Measurements from ENCODE around the gene SCFD2. TPM values are rescaled to one million over a fixed set of nuclear protein-coding genes. Genes with fewer than 3 reads are reported as not detected.
"Not testable (repeated sequence)": the region's sequence is repeated elsewhere in the genome, so short reads cannot be mapped to it uniquely, and the experiment has no call there.

Gene SCFD2
- total and polyA plus RNA-seq, 4 donors = 4.3 to 28.8 (median 7.4) TPM

GRCh38 chr4:53059256-53059655 is 306.6 kb downstream of the SCFD2 start (continued):
- TF ChIP-seq, protein P1, sequence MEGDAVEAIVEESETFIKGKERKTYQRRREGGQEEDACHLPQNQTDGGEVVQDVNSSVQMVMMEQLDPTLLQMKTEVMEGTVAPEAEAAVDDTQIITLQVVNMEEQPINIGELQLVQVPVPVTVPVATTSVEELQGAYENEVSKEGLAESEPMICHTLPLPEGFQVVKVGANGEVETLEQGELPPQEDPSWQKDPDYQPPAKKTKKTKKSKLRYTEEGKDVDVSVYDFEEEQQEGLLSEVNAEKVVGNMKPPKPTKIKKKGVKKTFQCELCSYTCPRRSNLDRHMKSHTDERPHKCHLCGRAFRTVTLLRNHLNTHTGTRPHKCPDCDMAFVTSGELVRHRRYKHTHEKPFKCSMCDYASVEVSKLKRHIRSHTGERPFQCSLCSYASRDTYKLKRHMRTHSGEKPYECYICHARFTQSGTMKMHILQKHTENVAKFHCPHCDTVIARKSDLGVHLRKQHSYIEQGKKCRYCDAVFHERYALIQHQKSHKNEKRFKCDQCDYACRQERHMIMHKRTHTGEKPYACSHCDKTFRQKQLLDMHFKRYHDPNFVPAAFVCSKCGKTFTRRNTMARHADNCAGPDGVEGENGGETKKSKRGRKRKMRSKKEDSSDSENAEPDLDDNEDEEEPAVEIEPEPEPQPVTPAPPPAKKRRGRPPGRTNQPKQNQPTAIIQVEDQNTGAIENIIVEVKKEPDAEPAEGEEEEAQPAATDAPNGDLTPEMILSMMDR (IDR thresholded peaks at IDR 0.05; ENCODE audit: low read depth, low read length, missing input control) = no peak
- TF ChIP-seq TAF1 (conservative IDR thresholded peaks at IDR 0.05) (no peak), JUND (IDR thresholded peaks at IDR 0.05) (no peak)

GRCh38 chr4:53057679-53058078 is 308.2 kb downstream of the SCFD2 start:
- H3K27ac ChIP-seq (ENCODE audit: low read depth in 1 of 2, low read length in 2 of 2) = no peak overlapping the region
- TF ChIP-seq NR2F2 (IDR thresholded peaks at IDR 0.05) (no peak), SP1 (IDR thresholded peaks at IDR 0.05) (no peak)
- TF ChIP-seq, protein P2, sequence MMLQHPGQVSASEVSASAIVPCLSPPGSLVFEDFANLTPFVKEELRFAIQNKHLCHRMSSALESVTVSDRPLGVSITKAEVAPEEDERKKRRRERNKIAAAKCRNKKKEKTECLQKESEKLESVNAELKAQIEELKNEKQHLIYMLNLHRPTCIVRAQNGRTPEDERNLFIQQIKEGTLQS (IDR thresholded peaks at IDR 0.05) = no peak
- H3K9ac ChIP-seq (ENCODE audit: low read depth in 1 of 2, low read length in 2 of 2) = no peak overlapping the region
- no peak for DNase-seq (ENCODE audit: low spot score)
- H3K4me1 ChIP-seq (ENCODE audit: control insufficient read depth in 4 of 4, insufficient read depth in 4 of 4, low read length in 3 of 4) = no peaks in the 10 kb centered on the region
- WGBS = 91% methylated on average over 3 of the region's 3 CpGs
- no peaks in the 10 kb centered on the region for H3K27me3 ChIP-seq (ENCODE audit: control insufficient read depth in 4 of 4, insufficient read depth in 4 of 4, low read length in 3 of 4)
- H3K4me3 ChIP-seq (ENCODE audit: low read depth in 1 of 3, low read length in 3 of 3) = no peak overlapping the region
- H3K36me3 ChIP-seq (ENCODE audit: control insufficient read depth in 4 of 4, insufficient read depth in 3 of 4, low read depth in 1 of 4, low read length in 3 of 4) = no peaks in the 10 kb centered on the region
- no peaks in the 10 kb centered on the region for H3K9me3 ChIP-seq (ENCODE audit: control insufficient read depth in 4 of 4, low read length in 3 of 4)

DNA sequence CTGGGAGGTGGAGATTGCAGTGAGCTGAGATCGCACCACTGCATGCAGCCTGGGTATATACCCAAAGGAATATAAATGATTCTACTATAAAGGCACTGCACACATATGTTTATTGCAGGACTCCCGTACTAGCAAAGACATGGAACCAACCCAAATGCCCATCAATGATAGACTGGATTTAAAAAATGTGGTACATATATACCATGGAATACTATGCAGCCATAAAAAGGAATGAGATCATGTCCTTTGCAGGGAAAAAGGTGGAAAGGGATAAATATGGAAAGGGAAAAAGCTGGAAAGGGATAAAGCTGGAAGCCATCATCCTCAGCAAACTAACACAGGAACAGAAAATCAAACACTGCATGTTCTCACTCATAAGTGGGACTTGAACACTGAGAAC is 308.8 kb downstream of the SCFD2 start:
- H3K36me3 ChIP-seq (ENCODE audit: control insufficient read depth in 4 of 4, insufficient read depth in 3 of 4, low read depth in 1 of 4, low read length in 3 of 4); DNase-seq (ENCODE audit: low spot score); H3K4me3 ChIP-seq (ENCODE audit: low read depth in 1 of 3, low read length in 3 of 3); H3K4me1 ChIP-seq (ENCODE audit: control insufficient read depth in 4 of 4, insufficient read depth in 4 of 4, low read length in 3 of 4); H3K27me3 ChIP-seq (ENCODE audit: control insufficient read depth in 4 of 4, insufficient read depth in 4 of 4, low read length in 3 of 4); H3K9me3 ChIP-seq (ENCODE audit: control insufficient read depth in 4 of 4, low read length in 3 of 4); H3K9ac ChIP-seq (ENCODE audit: low read depth in 1 of 2, low read length in 2 of 2); H3K27ac ChIP-seq (ENCODE audit: low read depth in 1 of 2, low read length in 2 of 2): not testable (repeated sequence)
- over 99% methylated on average over 2 of the region's 2 CpGs for WGBS

DNA sequence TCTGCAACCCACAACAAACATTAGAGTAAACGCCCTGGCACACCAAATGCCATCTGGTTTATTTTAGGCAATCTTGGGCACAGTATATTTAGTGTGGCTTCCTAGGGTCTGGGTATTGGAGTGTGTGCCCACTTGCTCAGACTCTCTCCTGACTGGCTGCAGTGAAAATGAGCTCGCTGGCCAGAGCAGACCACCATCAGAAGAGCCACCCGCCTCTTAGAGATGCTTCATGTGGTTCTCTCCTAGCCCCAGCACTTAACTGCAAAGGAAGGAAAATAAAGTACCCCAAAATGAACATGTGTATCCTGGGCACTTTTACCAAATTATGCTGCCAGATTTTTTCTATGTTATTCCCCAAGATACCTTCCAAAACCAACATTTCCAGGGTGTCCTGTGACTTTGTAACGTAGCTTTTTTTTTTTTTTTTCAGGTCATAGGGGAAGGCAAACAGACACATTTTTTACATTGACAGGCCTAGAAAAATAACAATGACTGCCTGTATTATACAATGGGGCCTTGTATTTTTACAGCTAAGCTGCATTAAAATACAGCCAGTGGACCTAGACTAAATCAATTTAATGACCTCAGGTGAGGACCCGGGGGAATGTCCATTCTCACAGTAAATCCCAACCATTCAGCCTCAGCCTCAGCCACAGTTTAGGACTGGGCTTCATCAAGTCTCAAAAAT is 310.0 kb downstream of the SCFD2 start:
- H3K4me3 ChIP-seq (ENCODE audit: low read depth in 1 of 3, low read length in 3 of 3) = no peak overlapping the region
- no peaks in the 10 kb centered on the region for H3K36me3 ChIP-seq (ENCODE audit: control insufficient read depth in 4 of 4, insufficient read depth in 3 of 4, low read depth in 1 of 4, low read length in 3 of 4)
- no peak for DNase-seq (ENCODE audit: low spot score)
- TF ChIP-seq RAD21 (IDR thresholded peaks at IDR 0.05) (no peak), SP1 (IDR thresholded peaks at IDR 0.05) (no peak), HNF4A (conservative IDR thresholded peaks at IDR 0.05) (no peak), EGR1 (IDR thresholded peaks at IDR 0.05; ENCODE audit: low read depth in 2 of 2) (no peak), NR2F2 (IDR thresholded peaks at IDR 0.05) (no peak), RXRA (IDR thresholded peaks at IDR 0.05) (no peak), YY1 (IDR thresholded peaks at IDR 0.05) (no peak), MAX (IDR thresholded peaks at IDR 0.05) (no peak), FOXA1 (IDR thresholded peaks at IDR 0.05) (no peak)
- TF ChIP-seq, protein P1 (IDR thresholded peaks at IDR 0.05; ENCODE audit: low read depth, low read length, missing input control) = no peak
- TF ChIP-seq, protein P3, sequence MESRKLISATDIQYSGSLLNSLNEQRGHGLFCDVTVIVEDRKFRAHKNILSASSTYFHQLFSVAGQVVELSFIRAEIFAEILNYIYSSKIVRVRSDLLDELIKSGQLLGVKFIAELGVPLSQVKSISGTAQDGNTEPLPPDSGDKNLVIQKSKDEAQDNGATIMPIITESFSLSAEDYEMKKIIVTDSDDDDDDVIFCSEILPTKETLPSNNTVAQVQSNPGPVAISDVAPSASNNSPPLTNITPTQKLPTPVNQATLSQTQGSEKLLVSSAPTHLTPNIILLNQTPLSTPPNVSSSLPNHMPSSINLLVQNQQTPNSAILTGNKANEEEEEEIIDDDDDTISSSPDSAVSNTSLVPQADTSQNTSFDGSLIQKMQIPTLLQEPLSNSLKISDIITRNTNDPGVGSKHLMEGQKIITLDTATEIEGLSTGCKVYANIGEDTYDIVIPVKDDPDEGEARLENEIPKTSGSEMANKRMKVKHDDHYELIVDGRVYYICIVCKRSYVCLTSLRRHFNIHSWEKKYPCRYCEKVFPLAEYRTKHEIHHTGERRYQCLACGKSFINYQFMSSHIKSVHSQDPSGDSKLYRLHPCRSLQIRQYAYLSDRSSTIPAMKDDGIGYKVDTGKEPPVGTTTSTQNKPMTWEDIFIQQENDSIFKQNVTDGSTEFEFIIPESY (IDR thresholded peaks at IDR 0.05) = no peak
- TF ChIP-seq, protein P4, sequence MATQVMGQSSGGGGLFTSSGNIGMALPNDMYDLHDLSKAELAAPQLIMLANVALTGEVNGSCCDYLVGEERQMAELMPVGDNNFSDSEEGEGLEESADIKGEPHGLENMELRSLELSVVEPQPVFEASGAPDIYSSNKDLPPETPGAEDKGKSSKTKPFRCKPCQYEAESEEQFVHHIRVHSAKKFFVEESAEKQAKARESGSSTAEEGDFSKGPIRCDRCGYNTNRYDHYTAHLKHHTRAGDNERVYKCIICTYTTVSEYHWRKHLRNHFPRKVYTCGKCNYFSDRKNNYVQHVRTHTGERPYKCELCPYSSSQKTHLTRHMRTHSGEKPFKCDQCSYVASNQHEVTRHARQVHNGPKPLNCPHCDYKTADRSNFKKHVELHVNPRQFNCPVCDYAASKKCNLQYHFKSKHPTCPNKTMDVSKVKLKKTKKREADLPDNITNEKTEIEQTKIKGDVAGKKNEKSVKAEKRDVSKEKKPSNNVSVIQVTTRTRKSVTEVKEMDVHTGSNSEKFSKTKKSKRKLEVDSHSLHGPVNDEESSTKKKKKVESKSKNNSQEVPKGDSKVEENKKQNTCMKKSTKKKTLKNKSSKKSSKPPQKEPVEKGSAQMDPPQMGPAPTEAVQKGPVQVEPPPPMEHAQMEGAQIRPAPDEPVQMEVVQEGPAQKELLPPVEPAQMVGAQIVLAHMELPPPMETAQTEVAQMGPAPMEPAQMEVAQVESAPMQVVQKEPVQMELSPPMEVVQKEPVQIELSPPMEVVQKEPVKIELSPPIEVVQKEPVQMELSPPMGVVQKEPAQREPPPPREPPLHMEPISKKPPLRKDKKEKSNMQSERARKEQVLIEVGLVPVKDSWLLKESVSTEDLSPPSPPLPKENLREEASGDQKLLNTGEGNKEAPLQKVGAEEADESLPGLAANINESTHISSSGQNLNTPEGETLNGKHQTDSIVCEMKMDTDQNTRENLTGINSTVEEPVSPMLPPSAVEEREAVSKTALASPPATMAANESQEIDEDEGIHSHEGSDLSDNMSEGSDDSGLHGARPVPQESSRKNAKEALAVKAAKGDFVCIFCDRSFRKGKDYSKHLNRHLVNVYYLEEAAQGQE (IDR thresholded peaks at IDR 0.05) = no peak
- WGBS = 77% methylated on average over 5 of the region's 5 CpGs
- no peaks in the 10 kb centered on the region for H3K4me1 ChIP-seq (ENCODE audit: control insufficient read depth in 4 of 4, insufficient read depth in 4 of 4, low read length in 3 of 4)
- no peaks in the 10 kb centered on the region for H3K9me3 ChIP-seq (ENCODE audit: control insufficient read depth in 4 of 4, low read length in 3 of 4)
- no peak overlapping the region for H3K27ac ChIP-seq (ENCODE audit: low read depth in 1 of 2, low read length in 2 of 2)
- no peaks in the 10 kb centered on the region for H3K27me3 ChIP-seq (ENCODE audit: control insufficient read depth in 4 of 4, insufficient read depth in 4 of 4, low read length in 3 of 4)
- no peak overlapping the region for H3K9ac ChIP-seq (ENCODE audit: low read depth in 1 of 2, low read length in 2 of 2)
